KBM-7 (cell line): Measurements from ENCODE around the gene RASA4.
"Not testable (repeated sequence)": the region's sequence is repeated elsewhere in the genome, so short reads cannot be mapped to it uniquely, and the experiment has no call there.

ENCODE experiments used
- DNase-seq: peaks from one replicate; pipeline ENCODE4 v3.0.0-alpha.2; 2015
- in situ Hi-C: fragments of 300-500 bp; cut with MboI; formaldehyde crosslinking; loops from 2 replicates; pipeline ENCODE4 v1.14.3; 2020; ENCODE audit warnings: low sequenced_read_pairs, low pct_unique_long_range_greater_than_20kb, mixed read lengths

The RASA4 gene

DNA sequence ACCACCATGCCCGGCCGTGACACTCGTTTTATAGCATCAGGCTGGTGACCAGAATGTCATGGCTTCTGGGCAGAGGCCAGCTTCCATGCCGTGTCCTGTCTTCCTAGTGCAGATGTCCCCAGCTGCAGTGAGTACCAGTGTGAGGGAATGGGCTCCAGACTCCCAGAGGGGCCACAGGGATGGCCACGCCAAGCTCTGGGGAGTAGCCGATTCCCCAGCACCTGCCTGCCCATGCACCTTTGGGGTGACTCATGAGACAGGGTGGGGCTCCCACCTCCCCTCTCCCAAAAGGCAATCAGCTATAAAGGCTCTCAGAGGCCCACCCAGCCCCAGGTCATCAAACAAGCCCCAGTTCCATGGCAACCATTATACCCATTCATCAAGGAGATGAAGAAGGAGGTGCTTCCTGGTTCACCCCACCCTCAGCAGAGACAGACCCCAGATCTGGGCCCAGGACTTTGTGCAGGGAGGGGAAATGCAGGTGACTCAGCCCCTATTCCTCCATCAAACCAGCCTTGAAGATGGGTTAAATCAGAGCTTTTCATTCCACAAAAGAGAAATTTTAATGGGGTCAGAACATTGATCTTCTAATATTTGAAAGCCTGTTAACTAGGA, 65.6 kb downstream of the RASA4 start, which contains the start of gene SPDYE2:
Gene SPDYE2, plus strand, starts transcription at position 419 of the 615 bp plus-strand sequence. CDS start 2,030 bp downstream, outside the sequence.
- DNase-seq, in situ Hi-C loops: not testable (repeated sequence)

DNA sequence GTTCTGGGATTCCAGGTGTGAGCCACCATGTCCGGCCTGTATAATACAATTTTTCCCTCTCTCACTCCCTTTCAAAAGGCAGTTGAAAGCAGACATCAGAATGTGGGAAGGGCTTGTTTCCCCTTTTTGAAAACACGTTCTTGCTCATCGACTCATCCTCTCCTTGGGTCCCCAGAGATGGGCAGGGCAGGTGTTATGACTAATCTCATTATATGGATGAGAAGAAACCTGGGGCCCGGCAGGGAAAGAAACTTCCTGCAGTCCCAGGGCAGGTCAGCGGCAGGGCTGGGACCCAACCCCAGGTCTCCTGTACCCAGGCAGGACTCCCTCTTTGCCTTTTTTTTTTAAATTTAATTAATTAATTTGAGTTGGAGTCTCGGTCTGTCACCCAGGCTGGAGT, 70.2 kb downstream of the RASA4 start:
- in situ Hi-C loops, DNase-seq: not testable (repeated sequence)

DNA sequence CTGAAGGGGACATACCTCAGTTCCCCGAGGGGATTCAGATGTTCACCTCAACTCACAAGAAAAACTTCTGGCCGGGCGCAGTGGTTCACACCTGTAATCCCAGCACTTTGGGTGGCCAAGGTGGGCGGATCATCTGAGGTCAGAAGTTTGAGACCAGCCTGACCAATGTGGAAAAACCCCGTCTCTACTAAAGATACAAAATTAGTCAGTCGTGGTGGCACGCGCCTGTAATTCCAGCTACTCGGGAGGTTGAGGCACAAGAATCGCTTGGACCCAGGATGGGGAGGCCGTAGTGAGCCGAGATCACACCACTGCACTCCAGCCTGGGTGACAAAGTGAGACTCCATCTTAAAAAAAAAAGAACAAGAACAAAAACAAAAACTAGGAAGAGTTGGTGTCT, 71.3 kb downstream of the RASA4 start:
- in situ Hi-C loops, DNase-seq: not testable (repeated sequence)

DNA sequence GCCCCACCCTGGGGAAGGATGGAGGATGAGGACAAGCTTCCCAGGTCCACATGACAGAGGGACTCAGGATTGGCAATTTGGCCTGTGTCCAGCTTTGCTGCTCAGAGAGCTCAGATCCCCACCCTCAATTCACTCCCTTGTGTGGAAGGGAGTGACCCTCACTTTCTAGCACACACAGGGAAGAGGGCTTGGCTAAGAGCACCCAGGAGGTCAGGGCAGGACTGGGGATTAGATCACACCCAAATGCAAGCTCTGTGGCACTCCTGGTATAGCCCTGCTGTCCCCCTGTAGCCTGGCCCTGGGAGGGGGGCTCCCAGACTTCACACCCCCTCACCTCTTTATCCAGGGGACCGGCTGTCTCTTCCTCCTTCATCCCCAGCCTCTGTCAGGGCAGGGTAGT, 72.2 kb downstream of the RASA4 start:
- DNase-seq, in situ Hi-C loops: not testable (repeated sequence)

DNA sequence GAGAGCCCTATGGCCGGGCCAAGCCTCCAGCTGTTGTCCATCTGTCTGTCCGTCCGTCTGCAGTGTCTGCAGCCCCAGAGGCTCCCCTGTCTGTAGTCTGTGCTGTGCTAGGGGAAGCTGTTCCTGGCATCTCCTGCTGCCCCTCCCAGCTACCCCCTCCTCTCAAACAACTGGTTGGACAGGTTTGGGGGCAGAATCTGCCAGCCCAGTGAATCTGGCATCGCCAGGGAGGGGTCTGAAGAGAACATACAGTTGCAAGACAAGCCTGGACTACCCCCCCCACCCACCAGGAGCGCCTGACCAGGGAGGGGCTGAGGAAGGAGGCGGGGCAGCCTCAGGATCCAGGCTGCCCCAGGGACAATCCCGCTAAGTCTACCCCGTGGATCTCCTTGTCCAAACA, 73.0 kb downstream of the RASA4 start, which contains the start of gene UPK3BL2:
Gene UPK3BL2, minus strand, starts transcription at position 101 of the 400 bp plus-strand sequence. Its CDS starts 60 bp downstream, at position 41.
- in situ Hi-C loops, DNase-seq: not testable (repeated sequence)

DNA sequence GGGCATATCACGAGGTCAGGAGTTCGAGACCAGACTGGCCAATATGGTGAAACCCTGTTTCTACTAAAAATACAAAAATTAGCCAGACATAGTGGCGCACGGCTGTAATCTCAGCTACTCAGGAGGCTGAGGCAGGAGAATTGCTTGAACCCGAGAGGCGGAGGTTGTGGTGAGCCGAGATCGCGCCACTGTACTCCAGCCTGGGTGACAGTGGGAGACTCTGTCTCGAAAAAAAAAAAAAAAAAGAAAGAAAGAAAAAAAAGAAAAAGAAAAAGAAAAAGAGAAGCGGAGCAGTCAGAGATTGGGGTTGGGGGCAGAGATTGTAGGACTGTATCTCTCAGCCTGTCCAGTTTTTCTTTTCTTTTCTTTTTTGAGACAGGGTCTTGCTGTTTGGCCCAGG, 73.8 kb downstream of the RASA4 start:
- DNase-seq, in situ Hi-C loops: not testable (repeated sequence)

DNA sequence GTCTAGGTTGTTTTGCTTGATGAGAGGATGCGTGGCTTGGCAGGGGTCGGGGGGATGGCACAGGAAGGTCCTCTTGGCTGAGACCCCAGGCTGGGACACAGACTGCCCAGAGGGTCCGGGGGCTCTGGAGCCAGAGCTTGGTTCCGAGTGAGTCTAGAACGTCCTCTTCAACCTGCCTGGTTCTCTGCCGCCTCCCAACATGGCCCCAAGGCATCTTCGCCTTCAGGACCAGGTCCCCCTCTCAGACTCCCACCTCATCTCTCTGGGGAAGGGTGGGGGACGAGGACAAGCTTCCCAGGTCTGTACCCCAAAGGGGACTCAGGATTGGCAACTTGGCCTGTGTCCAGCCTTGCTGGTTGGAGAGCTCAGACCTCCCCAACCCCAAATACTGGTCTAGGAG, 74.5 kb downstream of the RASA4 start:
- DNase-seq: not testable (repeated sequence)

DNA sequence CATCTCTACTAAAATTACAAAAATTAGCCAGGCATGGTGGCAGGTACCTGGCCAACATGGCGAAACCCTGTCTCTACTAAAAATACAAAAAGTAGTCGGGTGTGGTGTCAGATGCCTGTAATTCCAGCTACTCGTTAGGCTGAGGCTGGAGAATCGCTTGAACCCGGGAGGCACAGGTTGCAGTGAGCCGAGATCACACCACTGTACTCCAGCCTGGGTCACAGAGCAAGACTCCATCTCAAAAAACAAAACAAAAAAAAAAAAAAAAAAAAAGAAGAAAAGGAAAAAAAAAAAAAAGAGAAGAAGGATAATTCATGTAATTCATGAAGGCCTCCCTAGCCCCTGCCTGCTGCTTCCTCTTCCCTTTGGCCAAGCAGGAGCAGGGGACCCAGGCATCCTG, 76.0 kb downstream of the RASA4 start:
- in situ Hi-C loops: not testable (repeated sequence)

More for the DNA sequence above, 74.5 kb downstream of the RASA4 start:
- in situ Hi-C loops: not testable (repeated sequence)

DNA sequence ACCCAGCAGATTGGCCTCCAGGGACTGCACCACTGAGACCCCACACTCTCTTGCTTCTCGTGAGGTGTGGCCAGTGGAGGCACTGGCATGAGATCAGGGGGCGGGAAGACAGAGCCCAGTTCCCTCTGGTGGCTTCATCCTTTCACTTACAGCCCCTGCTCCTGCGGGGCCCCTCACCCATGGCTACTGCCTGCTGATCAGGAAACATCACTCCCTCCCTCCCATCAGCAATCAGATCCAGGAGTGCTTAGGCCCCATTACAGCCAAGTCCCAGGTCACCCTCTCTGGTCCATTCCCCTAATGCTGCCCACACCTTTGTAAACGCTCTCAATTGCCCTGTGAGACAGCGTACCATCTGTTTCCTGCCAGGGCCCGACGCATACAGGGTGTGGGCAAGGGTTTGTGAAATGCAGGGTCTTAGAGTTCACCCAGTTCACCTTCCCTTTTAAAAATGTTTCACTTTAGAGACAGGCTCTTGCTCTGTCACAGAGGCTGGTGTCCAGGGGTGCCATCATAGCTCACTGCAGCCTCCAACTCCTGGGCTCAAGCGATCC, 81.4 kb downstream of the RASA4 start:
- in situ Hi-C loops, DNase-seq: not testable (repeated sequence)

More for the DNA sequence above, 76.0 kb downstream of the RASA4 start:
- not testable (repeated sequence) for DNase-seq

DNA sequence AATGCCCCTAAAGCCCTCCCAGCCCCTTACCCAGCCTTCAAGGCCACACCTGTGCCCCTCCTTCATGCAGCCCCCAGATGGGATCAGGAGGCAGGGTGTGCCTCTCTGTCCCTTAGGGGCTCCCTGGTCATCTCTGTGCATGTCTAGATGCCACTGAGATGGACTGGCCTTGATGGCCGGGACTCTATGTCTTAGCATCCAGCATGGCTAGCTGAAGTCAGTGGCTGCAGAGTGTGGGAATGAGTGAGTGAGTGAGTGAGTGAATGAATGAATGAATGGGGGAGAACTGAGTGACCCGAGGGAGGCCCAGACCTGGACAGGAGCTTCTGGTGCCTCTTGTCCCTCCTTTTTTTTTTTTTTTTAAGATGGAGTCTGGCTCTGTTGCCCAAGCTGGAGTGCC, 84.4 kb downstream of the RASA4 start:
- DNase-seq, in situ Hi-C loops: not testable (repeated sequence)

DNA sequence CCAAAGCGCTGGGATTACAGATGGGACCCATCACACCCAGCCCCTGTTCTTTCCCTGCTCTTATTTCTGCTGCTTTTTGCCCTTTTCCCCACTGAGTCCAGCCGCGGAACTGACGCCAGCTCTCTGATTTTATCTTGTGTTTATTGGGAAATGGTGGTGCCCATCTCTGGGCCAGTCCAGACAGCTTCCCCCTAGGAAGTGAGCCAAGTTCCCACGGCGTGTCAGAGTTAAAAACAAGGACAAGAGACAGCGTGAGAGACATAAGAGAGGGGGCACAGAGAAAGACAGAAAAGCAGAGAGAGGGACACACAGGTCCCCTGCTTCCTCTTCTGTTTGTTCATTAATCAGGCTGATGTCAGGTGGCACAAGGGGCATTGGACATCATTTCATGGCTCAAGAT, 85.0 kb downstream of the RASA4 start:
- in situ Hi-C loops, DNase-seq: not testable (repeated sequence)

DNA sequence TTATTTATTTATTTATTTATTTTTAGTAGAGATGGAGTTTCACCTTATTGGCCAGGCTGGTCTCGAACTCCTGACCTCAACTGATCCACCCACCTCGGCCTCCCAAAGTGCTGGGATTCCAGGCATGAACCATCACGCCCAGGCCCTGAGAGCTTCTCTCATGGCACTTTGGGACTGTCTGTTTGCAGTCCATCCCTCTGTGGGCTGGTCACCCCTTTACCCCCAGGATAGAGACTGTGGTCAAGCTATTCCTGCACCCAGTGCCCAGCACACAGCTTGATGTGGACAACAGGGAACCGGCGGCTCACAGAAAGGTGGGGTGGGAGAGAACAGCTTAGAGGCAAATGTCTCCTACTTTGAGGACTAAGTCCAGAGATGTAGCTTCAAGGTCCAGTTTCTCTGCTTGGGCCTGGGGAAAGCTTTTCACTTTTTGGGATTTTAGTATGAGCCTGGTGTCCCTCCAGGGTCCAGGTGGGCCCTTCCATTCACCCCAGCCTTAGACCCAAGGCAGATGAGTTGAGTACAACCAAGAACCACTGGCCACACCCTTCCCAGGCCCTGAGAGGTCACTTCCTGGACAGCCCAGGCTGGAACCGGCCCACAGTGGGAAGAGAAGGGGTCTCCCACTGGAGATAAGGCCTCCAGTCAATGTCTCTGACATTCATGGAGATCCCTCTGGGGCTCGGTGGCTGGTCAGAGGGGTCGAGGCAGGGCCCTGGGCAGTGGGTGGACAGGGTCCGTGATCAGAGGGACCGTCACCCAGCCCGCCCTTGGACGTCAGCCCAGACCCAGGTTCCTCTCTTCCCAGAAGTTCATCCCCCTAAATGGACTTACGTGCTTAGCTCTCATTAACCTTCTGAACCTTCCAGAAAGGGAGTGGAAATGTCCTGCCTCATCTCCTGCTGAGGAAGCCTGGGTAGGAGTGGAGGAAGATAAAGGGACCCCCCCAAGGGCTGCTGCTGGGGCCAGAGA, 88.4 kb downstream of the RASA4 start:
- DNase-seq, in situ Hi-C loops: not testable (repeated sequence)

DNA sequence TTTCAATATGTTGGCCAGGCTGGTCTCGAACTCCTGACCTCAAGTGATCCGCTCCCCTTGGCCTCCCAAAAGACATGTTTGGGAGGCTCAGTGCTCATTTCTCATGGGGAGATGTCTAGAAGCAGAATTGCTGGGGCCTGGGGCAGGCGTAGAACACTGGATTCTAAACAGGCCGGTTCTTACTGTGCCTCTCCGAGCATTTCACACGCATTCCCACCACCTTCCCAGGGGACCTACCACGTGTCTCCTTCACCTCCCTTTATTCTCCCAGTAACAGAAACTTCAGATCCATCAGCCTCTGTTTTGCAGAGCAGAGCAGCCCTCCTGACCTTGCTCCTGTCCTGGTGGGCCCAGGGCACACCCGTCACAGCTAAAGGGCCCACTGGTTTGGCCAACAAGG, 89.4 kb downstream of the RASA4 start:
- DNase-seq, in situ Hi-C loops: not testable (repeated sequence)

DNA sequence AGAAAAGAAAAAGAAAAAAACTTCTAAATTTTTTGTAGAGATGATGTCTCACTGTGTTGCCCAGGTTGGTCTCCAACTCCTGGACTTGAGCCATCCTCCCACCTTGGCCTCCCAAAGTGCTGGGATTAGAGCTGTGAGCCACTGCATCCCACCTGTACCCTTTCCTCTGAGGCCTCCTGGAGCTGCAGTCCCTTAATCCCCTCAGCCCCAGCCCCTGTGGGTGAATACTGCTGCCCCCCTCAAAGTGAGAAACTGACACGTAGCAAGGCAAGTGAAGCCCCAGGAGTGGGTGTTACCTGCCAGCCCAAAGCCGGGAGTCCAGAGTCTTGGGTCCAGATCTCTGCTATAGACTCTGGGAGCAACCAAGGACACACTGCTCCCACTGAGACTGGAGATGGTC, 91.8 kb downstream of the RASA4 start:
- DNase-seq, in situ Hi-C loops: not testable (repeated sequence)
